ENCODE results near the gene NRXN2. TPM values are rescaled to one million over a fixed set of nuclear protein-coding genes. Genes with fewer than 3 reads are reported as not detected.

The NRXN2 gene
- polyA plus RNA-seq, 1 of the 3 experiments (the other 2 are of a cell fraction): 0.15 TPM

DNA sequence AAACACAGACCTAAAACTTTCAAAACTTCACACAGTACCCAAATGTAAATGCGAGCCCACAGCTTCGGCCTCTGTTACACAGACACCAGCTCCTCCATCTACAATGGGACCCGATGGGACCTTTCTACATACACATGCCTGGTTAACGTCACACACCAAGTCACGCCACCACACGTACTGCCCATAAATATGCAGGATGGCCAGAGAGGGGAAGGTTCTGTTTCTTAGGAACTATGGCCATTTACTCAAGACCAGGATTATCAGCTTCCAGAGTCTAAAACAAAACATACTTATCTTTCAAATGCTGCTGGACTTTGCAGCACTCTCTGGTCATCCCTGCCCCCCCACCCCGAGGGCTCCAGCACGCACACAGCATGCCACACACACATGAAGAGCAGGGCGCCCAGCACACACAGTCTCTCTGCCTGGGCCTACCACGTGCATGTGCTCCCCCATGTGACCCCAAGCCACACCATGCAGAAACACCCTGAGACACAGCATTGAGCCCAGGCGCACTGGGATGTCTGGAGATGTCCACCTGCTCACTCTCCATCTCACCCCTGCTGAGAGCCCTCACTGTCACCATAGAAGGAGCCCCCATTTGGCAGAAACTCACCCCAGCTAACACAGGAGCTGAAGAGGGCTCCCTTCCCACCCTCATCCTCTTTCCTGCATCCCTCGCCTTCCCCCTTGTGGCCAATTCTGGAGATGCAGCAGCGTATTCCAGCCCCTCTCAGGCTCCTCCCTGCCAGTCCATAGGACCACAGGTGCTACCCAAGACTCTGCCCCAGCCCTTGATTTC is 70.2 kb downstream of the NRXN2 start:
- H3K9me2 ChIP-seq: no peaks in the 10 kb centered on the region
- POLR2A ChIA-PET: interaction anchor here (0.6 kb wide), 1 partner anchor 92 kb away, joined by 3 read pairs; no protein-coding TSS in a partner anchor

GRCh38 chr11:64650923-64651523 is 72.0 kb downstream of the NRXN2 start:
- H3F3A ChIP-seq (replicated peaks; ENCODE audit: insufficient read depth): no peaks in the 10 kb centered on the region
- 0 out of 2 replicates have a peak, but pooled peaks cover 7% of the 10 kb centered on the region for H3K27me3 ChIP-seq (ENCODE audit: insufficient read depth)
- no peak overlapping the region for H3K9ac ChIP-seq
- H2AFZ ChIP-seq (ENCODE audit: low read depth): no peak overlapping the region
- no peaks in the 10 kb centered on the region for H4K20me1 ChIP-seq (ENCODE audit: insufficient read depth)
- no peak overlapping the region for H3K4me3 ChIP-seq (ENCODE audit: low read depth in 2 of 2, low read length in 1 of 2)
- no peak for DNase-seq
- ChIA-PET POLR2A (interaction anchor here (1.0 kb wide), 1 partner anchor 92 kb away, joined by 3 read pairs; no protein-coding TSS in a partner anchor), CTCF (interaction anchor here (0.7 to 8.6 kb wide), 29 partner anchors 11 to 365 kb away, joined by 3 to 121 read pairs (median 5); partner anchors contain the start of genes PYGM and RASGRP2)
- peaks cover 0 to 15% of the 10 kb centered on the region in 2 experiments; a peak in 1 of 4 replicates for H3K4me1 ChIP-seq (ENCODE audit: control insufficient read depth in 1 of 2, insufficient read depth in 2 of 2, low read depth in 1 of 2, low read length in 1 of 2)
- no peaks in the 10 kb centered on the region for H3K9me3 ChIP-seq
- TF ChIP-seq, protein P1, sequence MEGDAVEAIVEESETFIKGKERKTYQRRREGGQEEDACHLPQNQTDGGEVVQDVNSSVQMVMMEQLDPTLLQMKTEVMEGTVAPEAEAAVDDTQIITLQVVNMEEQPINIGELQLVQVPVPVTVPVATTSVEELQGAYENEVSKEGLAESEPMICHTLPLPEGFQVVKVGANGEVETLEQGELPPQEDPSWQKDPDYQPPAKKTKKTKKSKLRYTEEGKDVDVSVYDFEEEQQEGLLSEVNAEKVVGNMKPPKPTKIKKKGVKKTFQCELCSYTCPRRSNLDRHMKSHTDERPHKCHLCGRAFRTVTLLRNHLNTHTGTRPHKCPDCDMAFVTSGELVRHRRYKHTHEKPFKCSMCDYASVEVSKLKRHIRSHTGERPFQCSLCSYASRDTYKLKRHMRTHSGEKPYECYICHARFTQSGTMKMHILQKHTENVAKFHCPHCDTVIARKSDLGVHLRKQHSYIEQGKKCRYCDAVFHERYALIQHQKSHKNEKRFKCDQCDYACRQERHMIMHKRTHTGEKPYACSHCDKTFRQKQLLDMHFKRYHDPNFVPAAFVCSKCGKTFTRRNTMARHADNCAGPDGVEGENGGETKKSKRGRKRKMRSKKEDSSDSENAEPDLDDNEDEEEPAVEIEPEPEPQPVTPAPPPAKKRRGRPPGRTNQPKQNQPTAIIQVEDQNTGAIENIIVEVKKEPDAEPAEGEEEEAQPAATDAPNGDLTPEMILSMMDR (IDR thresholded peaks at IDR 0.05): peak; percentile 47
- TF ChIP-seq, protein P2, sequence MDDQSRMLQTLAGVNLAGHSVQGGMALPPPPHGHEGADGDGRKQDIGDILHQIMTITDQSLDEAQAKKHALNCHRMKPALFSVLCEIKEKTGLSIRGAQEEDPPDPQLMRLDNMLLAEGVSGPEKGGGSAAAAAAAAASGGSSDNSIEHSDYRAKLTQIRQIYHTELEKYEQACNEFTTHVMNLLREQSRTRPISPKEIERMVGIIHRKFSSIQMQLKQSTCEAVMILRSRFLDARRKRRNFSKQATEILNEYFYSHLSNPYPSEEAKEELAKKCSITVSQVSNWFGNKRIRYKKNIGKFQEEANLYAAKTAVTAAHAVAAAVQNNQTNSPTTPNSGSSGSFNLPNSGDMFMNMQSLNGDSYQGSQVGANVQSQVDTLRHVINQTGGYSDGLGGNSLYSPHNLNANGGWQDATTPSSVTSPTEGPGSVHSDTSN (IDR thresholded peaks at IDR 0.05): no peak
- TF ChIP-seq RAD21 (IDR thresholded peaks at IDR 0.05; ENCODE audit: low read length): peak; percentile 26
- H3K27ac ChIP-seq (ENCODE audit: low read depth in 2 of 2, low read length in 1 of 2): no peak overlapping the region
- H3K4me2 ChIP-seq: no peak overlapping the region
- H3K9me2 ChIP-seq: no peaks in the 10 kb centered on the region
- no peaks in the 10 kb centered on the region for H3K36me3 ChIP-seq (replicated peaks in 1 of 2; ENCODE audit: control insufficient read depth in 1 of 2, insufficient read depth in 2 of 2, low read length in 1 of 2)
- no peaks in the 10 kb centered on the region for H3K79me2 ChIP-seq (ENCODE audit: insufficient read depth)
- 58% methylated on average over 15 of the region's 18 CpGs for WGBS (ENCODE audit: low lambda C conversion rate)

More for the DNA sequence above, 70.2 kb downstream of the NRXN2 start:
- Histone ChIP-seq H3K9ac (no peak overlapping the region), H4K20me1 (ENCODE audit: insufficient read depth) (no peaks in the 10 kb centered on the region), H3K4me3 (ENCODE audit: low read depth in 2 of 2, low read length in 1 of 2) (no peak overlapping the region; a peak in 1 of 4 replicates), H3K36me3 (replicated peaks in 1 of 2; ENCODE audit: control insufficient read depth in 1 of 2, insufficient read depth in 2 of 2, low read length in 1 of 2) (no peaks in the 10 kb centered on the region), H3K27ac (ENCODE audit: low read depth in 2 of 2, low read length in 1 of 2) (no peak overlapping the region), H3F3A (replicated peaks; ENCODE audit: insufficient read depth) (no peaks in the 10 kb centered on the region), H3K4me2 (no peak overlapping the region), H3K79me2 (ENCODE audit: insufficient read depth) (no peaks in the 10 kb centered on the region), H3K27me3 (ENCODE audit: insufficient read depth) (no peaks in the 10 kb centered on the region), H3K4me1 (ENCODE audit: control insufficient read depth in 1 of 2, insufficient read depth in 2 of 2, low read depth in 1 of 2, low read length in 1 of 2) (peaks cover 0 to 7% of the 10 kb centered on the region in 2 experiments; a peak in 1 of 4 replicates), H2AFZ (ENCODE audit: low read depth) (no peak overlapping the region), H3K9me3 (no peaks in the 10 kb centered on the region)
- WGBS (ENCODE audit: low lambda C conversion rate): 48% methylated on average over 11 of the region's 13 CpGs
- CTCF ChIA-PET: interaction anchor here (0.6 to 8.6 kb wide), 44 partner anchors 9 to 400 kb away, joined by 3 to 121 read pairs (median 5); partner anchors contain the start of gene RASGRP2
- DNase-seq: peak; percentile 93
- TF ChIP-seq RAD21 (IDR thresholded peaks at IDR 0.05; ENCODE audit: low read length) (peak; percentile 93), JUND (IDR thresholded peaks at IDR 0.05) (no peak), SMC3 (IDR thresholded peaks at IDR 0.05; ENCODE audit: low read depth, low read length) (peak; percentile 87), EZH2phosphoT487 (IDR thresholded peaks at IDR 0.05; ENCODE audit: borderline replicate concordance, low read depth) (no peak), POLR2AphosphoS5 (IDR thresholded peaks at IDR 0.05; ENCODE audit: low read depth, low read length) (no peak)
- TF ChIP-seq, protein P3, sequence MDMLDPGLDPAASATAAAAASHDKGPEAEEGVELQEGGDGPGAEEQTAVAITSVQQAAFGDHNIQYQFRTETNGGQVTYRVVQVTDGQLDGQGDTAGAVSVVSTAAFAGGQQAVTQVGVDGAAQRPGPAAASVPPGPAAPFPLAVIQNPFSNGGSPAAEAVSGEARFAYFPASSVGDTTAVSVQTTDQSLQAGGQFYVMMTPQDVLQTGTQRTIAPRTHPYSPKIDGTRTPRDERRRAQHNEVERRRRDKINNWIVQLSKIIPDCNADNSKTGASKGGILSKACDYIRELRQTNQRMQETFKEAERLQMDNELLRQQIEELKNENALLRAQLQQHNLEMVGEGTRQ (IDR thresholded peaks at IDR 0.05; ENCODE audit: borderline replicate concordance, low read depth, low read length): no peak
- TF ChIP-seq, protein P1 (IDR thresholded peaks at IDR 0.05): peak; percentile 83
- TF ChIP-seq, protein P4, sequence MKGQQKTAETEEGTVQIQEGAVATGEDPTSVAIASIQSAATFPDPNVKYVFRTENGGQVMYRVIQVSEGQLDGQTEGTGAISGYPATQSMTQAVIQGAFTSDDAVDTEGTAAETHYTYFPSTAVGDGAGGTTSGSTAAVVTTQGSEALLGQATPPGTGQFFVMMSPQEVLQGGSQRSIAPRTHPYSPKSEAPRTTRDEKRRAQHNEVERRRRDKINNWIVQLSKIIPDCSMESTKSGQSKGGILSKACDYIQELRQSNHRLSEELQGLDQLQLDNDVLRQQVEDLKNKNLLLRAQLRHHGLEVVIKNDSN (IDR thresholded peaks at IDR 0.05; ENCODE audit: borderline replicate concordance, low read depth): no peak; the same call in 1 of the 2 replicates
